NCI-H1092 treated with DMSO at 0.1 percent for 48 hours (cell line): ENCODE data around the gene TRPM5.
A peak's percentile ranks its signal among the peaks of the same experiment; 100 is the strongest.

ENCODE experiments used
- DNase-seq: peaks from one replicate; lab custom pipeline; 2025; lab: John Stamatoyannopoulos, UW

TRPM5 gene

GRCh38 chr11:2468363-2469235, 24.3 kb upstream of the TRPM5 start:
- no peak for DNase-seq

DNA sequence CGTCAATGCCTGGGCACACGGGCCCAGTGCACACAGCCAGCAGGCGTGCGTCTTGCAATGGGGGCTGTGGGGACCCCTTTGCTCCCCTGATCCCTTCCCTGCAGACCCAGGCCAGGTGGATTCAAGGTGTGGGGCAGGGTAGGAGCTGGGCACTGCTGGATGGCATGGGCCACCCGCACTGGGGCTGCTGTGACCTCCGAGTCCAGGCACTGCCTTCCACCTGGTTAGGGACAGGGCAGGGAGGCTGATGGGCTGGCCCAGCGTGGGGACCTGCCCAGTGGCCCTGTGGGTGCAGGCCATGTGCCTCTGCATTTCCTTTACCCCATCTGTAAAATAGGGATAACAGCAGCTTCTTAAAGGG, 23.4 kb upstream of the TRPM5 start:
- no peak for DNase-seq

- no peak for DNase-seq
Measured at GRCh38 chr11:2466869-2467694, 22.8 kb upstream of the TRPM5 start.

GRCh38 chr11:2466069-2466801, 21.9 kb upstream of the TRPM5 start:
- DNase-seq, result no peak

DNA sequence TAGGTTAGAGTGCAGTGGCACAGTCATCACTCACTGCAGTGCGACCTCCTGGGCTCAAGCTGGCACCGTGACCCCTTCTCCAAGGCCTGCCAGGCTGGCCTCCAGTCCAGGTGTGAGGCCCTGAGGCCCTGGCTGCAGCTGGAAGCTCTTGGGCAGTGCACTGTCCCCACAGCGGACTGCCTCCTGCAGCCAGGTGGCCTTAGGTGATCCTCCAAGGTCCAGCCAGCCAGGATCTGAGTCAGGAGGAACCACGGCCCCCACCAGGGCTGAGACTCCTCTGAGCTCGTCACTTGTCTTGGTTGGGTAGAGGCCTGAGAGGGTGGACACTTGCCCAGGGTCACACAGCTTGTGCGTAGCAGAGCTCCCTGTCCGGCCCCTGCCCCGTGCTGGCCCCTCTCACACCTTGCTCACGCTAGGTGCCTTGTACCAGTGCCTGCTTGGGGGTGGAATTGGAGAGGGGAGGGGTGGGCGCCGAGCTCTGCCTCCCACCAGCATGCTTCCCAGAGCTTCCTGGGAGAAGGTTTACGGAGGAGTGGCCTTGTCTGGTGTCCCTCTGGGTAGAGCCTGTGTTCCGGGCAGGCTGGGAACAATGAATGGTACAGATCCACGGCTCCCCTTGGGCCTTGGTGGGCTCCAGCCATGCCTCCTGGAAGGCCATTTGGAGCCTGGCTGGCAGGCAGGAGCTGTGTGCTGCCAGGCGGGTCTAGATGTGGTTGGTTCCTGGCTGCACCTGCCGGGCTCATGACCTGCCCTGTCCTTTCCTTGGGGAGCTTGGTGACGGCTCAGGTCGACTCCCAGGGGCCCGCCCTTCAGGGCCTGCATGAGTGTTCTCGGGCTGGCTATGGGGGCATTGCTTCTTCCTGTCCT, 21.1 kb upstream of the TRPM5 start:
- DNase-seq, result no peak

- DNase-seq, result no peak
Measured at GRCh38 chr11:2464451-2465165, 20.3 kb upstream of the TRPM5 start.

- no peak for DNase-seq
Measured at GRCh38 chr11:2463766-2464277, 19.5 kb upstream of the TRPM5 start.

- peak; percentile 41 for DNase-seq
Measured at GRCh38 chr11:2462986-2463765, 18.9 kb upstream of the TRPM5 start.

DNA sequence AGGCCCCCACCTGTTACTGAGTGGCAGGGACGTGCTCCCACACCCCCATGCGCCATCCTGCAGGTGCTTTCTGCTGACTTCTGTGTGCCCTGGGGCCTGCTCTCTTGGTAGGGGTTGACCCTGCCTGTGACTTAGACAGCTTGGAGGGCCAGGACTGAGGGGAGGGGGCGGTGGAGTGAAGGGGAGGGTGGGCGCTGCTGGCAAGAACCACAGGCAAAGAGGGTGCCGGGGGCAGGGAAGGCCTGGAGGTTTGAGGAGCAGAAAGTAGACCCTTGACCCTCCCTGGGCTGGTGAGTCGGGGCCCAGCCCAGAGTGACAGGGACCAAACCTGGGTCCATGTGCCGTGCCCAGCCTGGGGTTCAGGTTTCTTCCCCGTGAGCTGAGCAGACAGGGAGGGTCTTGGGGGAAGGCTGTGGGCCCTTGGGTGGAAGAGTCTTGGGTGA, 18.2 kb upstream of the TRPM5 start:
- no peak for DNase-seq

DNA sequence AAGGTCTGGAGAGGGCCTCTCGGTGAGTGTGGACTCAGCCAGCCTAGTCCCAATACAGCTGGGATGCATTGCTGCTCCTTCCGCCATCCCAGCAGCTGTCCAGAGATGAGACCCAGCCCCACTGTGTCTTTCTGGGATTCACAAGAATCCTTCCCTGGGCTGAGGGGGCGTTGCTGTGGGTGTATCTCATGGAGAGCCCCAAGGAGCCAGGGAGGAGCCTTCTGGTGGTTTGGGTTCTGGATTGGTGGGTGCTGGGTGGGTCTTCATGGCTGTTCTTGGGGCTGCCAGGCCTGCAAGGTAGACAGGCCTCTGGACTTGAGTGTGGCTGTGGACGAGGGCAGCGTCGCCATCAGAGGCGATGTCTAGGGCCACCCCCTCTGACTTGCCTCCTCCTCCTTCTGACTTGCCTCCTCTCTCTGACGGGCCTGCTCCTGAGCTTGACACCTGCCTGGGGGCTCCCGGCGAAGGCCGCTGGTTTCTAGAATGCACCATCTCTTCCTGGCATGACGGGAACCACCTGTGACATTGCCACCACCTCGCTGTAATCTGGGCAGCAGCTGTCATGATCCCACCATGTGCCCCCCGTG, 17.7 kb upstream of the TRPM5 start:
- no peak for DNase-seq

GRCh38 chr11:2461253-2461955, 17.1 kb upstream of the TRPM5 start:
- DNase-seq, result no peak

GRCh38 chr11:2460540-2461252, 16.4 kb upstream of the TRPM5 start:
- DNase-seq, result no peak

GRCh38 chr11:2459796-2460531, 15.7 kb upstream of the TRPM5 start:
- no peak for DNase-seq

DNA sequence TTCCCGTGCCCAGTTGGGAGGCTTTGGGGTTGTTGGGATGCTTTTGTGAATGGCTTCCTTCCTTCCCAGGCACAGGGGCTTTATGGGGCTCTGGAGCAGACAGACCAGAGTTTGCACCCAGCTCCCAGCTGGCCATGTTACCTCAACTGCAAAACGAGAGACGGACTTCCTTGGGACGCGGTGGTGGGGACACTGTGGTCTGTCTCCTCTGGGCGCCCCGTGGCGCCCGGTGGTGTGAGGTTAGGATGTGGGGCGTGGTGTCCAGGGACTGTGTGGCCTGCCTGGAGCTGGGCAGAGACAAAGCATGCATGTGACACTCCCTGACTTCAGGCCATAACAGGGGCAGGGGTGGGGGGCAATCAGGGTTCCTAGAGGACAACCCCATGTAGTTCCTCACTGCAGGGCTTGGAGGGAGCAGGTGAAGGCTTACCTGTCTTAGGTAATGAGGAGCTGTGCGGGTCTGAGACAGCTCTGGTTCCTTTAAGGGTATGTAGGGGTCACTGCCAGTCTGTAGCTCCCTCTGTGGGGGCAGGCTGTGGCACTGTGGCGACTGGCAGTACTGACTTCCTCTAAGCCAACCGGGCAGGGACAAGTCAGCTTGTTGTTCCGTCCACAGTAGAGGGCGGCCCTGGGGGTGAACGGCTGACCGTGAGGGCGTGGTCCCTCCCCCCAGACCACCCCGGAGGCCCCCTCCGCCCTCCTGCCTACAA, 14.9 kb upstream of the TRPM5 start:
- no peak for DNase-seq

- no peak for DNase-seq
Measured at GRCh38 chr11:2458321-2458720, 14.0 kb upstream of the TRPM5 start.

- no peak for DNase-seq
Measured at GRCh38 chr11:2453436-2453835, 9.1 kb upstream of the TRPM5 start.
